Activated CD4-positive, alpha-beta T cell treated with anti-CD3 and anti-CD28 coated beads for 48 hours (primary cell): ENCODE measurements around the gene GLRA1.
"Not testable (repeated sequence)": the region's sequence is repeated elsewhere in the genome, so short reads cannot be mapped to it uniquely, and the experiment has no call there.

Experiments used
- DNase-seq: peaks from one replicate; pipeline ENCODE4 v3.0.0-alpha.2; 2020

Gene GLRA1

GRCh38 chr5:151811593-151812321 is 112.9 kb downstream of the GLRA1 start:
- no peak for DNase-seq

GRCh38 chr5:151810897-151811296 is 113.8 kb downstream of the GLRA1 start:
- no peak for DNase-seq

GRCh38 chr5:151810449-151810848 is 114.2 kb downstream of the GLRA1 start:
- DNase-seq: no peak

- DNase-seq: no peak
These were observed 116.0 kb downstream of the GLRA1 start for GRCh38 chr5:151808451-151809169.

DNA sequence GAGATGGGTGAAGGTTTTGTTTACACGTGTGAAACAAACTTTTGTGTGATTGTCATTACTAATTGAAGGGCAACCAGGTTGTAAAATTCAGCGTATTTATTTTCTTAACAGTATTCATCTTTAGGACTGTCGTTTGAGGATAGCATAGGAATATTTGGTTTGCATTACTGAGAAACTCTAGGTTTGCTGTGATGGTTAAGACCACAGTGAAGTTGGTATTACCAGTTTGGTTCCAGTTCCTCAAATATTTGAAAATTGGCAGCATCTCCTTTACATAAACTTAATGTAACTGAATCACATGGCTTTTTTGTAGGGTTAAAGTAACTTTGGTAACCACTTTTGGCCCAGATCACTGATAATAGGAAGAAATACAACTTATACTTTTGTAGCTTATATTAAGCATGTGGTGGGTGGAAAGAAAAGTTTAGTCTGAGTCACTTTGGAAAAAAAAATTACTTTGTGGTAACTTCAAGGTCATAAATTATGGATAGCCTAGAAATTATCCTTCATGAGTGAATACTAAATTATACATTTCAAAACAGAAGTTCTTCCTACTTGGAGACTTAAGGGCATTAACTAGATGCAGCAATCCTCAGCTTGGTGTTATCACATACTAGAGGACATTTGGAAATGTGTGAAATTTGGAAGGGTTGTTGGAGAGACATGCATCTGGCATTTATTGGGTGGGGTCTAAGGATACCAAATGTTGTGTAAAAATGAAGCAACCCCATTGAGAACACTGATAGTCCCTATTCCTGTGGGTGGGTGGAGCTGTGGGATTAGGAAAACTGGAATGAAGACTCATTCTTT is 119.0 kb downstream of the GLRA1 start:
- DNase-seq: no peak

DNA sequence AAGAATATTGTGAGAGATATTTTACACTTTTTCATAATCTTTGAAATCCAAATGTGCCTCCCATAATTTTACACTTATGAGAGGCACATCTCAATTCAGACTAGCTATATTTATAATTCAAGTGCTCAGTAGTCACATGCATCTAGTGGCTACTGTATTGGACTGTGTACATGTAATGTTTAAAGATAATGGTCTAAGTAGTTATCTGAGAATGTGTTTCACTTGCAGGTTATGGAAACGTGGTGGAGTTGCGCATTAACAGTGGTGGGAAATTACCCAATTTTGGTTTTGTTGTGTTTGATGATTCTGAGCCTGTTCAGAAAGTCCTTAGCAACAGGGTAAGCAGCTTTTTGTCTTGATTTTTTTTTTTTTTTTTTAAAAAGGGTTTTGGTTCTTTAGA is 124.1 kb downstream of the GLRA1 start:
- DNase-seq: no peak

GRCh38 chr5:151799407-151799806 is 125.2 kb downstream of the GLRA1 start:
- DNase-seq: peak; percentile 27

DNA sequence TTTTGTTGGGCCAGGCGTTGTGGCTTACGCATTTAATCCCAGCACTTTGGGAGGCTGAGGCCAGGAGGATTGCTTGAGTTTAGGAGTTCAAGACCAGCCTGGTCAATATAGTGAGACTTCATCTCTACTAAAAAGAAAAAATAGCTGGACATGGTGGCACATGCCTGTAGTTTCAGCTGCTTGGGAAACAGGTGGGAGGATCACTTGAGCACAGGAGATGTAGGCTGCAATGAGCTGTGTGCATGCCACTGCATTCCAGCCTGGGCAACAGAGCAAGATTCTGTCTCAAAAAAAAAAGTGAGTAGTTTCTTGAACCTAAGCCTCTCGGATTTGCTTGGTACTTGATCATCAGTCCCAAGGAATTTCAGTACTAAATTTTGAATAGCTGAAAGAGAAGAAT is 126.0 kb downstream of the GLRA1 start:
- DNase-seq: no peak

DNA sequence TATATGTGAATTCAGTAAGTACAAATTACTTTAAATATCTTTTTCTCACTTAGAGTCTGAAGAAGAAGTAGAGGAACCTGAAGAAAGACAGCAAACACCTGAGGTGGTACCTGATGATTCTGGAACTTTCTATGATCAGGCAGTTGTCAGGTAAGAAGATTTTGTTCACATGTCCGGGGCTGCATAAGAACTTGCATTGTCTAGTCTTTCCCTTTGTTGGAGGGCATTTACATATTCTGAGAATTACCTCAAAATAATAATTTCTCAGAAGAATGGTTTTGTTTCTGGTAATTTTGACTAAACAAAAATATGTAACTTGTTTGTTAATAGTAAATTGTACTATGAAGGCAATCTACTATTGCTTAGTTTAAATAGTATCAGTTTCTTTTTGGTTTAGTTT is 129.2 kb downstream of the GLRA1 start:
- no peak for DNase-seq

GRCh38 chr5:151793358-151793757 is 131.3 kb downstream of the GLRA1 start:
- no peak for DNase-seq

- no peak for DNase-seq
These were observed 136.8 kb downstream of the GLRA1 start for GRCh38 chr5:151787817-151788216.

DNA sequence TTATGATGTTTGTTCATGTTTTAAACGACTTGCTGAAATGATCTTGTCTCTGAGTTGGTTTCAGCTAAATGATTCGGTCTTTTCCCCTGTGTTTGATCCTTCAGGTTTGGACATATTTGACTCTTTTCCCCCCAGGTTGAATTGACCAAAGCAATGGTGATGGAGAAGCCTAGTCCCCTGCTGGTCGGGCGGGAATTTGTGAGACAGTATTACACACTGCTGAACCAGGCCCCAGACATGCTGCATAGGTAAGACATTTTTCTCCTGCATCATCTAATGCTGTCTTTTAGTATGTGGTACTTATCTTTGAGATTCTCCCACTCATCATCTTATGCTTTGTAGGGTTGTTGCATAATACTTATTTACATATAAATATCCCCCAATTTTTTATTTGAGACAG is 138.2 kb downstream of the GLRA1 start:
- DNase-seq: no peak

- no peak for DNase-seq
These were observed 140.5 kb downstream of the GLRA1 start for GRCh38 chr5:151784141-151784540.

DNA sequence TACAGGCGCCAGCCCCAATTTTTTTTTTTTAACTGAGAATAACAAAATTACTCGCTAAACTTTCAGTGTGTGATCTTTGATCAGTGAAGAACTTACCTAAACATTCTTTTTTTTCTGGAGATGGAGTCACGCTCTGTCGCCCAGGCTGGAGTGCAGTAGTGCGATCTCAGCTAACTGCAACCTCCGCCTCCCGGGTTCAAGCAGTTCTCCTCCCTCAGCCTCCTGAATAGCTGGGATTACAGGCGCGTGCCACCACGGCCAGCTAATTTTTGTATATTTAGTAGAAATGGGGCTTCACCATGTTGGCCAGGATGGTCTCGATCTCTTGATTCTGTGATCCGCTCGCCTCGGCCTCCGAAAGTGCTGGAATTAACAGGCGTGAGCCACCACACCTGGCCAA is 141.0 kb downstream of the GLRA1 start:
- DNase-seq: not testable (repeated sequence)

- no peak for DNase-seq
These were observed 143.4 kb downstream of the GLRA1 start for GRCh38 chr5:151781201-151781600.

- DNase-seq: no peak
These were observed 144.3 kb downstream of the GLRA1 start for GRCh38 chr5:151780348-151780747.

GRCh38 chr5:151779531-151780125 is 145.0 kb downstream of the GLRA1 start:
- DNase-seq: no peak

- DNase-seq: no peak
These were observed 149.5 kb downstream of the GLRA1 start for GRCh38 chr5:151775025-151775606.

DNA sequence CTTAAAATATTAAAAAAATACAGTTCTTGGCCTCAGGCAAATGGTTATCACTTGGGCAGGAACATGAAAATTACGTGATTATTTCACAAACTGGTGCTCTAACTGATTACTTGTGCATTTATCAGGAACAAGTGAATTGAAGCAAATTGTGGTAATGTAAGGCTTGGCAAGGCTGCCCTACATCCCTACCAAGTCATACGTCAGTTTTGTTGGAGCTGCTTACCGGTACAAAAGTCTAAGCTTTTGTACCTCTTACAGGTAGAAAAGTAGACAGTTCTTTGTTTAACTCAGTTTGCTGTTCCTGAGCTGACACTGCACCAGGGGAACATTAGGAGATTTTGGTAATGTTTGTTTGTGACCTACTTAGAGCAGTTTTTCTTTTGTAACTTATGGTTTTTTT is 150.7 kb downstream of the GLRA1 start:
- no peak for DNase-seq

DNA sequence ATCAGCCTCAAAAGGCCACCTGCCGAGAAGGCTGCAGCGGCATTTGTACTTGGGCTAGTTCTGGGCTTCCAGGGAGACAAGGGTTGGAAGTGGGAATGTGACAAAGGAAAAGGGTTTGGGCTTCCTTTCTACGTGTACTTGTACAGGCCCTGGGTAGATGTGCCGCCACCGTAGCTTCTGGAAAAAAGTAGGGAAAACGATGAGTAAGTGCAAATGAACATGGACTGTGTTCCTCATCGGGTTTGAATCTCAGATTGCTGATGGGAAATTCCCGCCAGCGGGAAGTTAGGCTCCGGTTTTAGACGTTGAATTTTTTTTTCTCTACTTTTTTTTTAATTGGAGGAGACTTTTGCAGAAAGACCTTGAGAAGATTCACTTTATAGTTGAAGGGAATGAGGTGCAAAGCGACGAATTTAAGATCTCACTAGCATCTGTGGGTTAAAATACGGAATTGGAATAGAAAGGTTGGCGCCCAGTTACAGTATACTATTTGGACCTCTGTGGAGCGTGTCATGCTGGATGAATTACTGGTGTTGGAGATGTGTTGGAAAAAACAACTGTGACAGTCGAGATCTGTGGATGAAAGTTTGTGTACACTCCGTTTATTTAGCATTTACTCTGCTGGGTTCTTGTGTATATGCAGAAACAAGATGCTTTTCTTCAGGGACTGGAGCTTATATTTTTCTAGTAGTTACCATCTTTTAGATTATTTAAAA is 151.6 kb downstream of the GLRA1 start:
- no peak for DNase-seq
